ENCODE measurements around the gene GZF1.

GZF1 gene

DNA sequence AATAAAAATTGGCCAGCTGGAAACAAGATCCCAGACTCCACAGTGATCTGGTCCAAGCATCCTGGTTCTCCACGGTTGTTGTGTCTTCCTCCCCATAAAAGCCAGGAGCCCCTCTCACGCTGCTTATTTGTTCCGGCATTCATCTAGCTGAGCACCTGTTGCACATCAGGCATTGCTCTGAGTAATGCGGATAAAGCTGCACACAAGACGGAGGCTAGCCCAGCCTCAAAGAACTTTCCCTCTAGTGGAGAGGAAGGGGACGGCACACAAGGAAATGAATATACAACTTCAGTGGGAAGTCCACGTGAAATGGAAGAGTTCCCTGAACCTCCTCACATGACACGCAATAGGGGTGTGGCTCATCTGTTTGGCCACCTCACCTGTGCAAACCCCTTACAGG lies 41.7 kb upstream of the GZF1 start:
- TF ChIP-seq ZFX (IDR thresholded peaks at IDR 0.05), result no peak
- TF ChIP-seq, protein P1, sequence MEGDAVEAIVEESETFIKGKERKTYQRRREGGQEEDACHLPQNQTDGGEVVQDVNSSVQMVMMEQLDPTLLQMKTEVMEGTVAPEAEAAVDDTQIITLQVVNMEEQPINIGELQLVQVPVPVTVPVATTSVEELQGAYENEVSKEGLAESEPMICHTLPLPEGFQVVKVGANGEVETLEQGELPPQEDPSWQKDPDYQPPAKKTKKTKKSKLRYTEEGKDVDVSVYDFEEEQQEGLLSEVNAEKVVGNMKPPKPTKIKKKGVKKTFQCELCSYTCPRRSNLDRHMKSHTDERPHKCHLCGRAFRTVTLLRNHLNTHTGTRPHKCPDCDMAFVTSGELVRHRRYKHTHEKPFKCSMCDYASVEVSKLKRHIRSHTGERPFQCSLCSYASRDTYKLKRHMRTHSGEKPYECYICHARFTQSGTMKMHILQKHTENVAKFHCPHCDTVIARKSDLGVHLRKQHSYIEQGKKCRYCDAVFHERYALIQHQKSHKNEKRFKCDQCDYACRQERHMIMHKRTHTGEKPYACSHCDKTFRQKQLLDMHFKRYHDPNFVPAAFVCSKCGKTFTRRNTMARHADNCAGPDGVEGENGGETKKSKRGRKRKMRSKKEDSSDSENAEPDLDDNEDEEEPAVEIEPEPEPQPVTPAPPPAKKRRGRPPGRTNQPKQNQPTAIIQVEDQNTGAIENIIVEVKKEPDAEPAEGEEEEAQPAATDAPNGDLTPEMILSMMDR (conservative IDR thresholded peaks at IDR 0.05), result peak; percentile 65
- no peak overlapping the region for H3K27ac ChIP-seq

DNA sequence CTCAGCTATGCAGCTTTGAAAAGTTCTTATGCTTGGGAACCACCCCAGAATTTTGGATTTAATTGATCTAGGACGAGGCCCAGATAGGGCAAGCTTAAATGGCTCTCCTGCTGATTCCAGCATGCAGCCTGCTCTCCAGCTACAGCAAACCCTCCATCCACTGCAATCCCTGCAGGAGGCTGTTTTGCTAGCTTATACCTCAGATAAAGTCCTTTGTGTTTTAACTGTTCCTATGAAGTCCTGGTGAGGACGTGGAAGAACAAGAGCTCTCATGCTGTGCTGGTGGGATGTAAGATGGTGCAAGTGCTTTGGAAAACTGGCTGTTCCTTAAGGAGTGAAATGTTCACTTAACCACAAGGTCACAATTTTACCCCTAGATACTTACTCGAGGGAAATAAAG lies 36.9 kb upstream of the GZF1 start:
- no peak overlapping the region for H3K27ac ChIP-seq
- TF ChIP-seq, protein P1 (conservative IDR thresholded peaks at IDR 0.05), result no peak
- no peak for TF ChIP-seq ZFX (IDR thresholded peaks at IDR 0.05)

DNA sequence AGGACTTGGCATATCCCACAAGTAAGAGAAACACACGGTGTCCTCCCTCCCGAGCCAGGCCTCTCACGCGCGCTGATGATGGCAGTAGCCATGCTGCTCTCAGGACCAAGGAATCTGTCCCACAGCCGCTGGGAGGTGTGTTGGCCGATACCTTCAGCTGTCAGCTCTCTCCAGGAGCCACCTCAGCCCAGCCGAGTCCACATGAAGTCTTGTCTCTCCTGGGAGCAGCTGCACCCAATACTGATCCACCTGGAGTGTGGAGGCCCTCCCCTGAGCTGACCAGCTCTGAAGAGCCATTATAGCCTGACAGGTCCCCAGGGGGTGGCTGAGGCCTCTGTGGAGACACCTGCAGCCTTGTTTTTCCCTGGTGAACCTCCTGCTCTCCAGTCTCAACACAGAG lies 35.2 kb upstream of the GZF1 start:
- TF ChIP-seq, protein P1 (conservative IDR thresholded peaks at IDR 0.05), result no peak
- TF ChIP-seq ZFX (IDR thresholded peaks at IDR 0.05), result no peak
- no peak overlapping the region for H3K27ac ChIP-seq

DNA sequence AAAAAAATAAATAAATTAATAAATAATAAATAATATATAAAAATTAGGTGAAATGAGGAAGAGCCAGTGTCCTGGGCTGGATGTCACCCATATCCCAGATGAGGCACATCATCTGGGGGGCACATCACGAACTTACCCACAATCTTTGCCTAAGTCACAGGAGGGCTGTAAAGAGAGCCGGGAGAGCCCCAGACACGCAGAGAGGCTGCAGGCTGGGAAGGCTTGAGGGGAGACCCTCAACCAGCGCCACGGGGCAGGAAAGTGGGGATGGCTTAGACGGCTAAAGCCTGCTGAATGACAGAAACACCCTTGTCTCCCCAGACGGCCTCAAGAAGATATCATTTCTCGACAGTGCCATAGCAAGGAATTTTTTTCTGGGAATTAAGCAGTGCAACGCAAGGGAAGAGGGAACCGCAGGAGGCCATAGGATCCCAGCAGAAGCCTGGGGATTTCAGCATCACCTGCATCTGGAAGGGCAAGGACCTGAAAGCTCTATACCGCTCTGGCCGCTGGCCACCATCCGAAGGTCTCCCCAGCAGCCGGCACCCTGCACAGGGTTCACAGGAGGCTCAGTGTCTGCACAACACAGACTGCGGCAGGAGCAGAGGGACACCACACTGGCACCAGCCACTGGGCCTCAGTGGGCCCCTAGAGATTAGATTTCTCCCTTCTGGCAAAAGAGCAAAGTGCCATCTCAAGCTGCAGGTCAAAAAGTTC lies 34.2 kb upstream of the GZF1 start:
- H3K27ac ChIP-seq, result no peak overlapping the region
- no peak for TF ChIP-seq ZFX (IDR thresholded peaks at IDR 0.05)
- TF ChIP-seq, protein P1 (conservative IDR thresholded peaks at IDR 0.05), result no peak

DNA sequence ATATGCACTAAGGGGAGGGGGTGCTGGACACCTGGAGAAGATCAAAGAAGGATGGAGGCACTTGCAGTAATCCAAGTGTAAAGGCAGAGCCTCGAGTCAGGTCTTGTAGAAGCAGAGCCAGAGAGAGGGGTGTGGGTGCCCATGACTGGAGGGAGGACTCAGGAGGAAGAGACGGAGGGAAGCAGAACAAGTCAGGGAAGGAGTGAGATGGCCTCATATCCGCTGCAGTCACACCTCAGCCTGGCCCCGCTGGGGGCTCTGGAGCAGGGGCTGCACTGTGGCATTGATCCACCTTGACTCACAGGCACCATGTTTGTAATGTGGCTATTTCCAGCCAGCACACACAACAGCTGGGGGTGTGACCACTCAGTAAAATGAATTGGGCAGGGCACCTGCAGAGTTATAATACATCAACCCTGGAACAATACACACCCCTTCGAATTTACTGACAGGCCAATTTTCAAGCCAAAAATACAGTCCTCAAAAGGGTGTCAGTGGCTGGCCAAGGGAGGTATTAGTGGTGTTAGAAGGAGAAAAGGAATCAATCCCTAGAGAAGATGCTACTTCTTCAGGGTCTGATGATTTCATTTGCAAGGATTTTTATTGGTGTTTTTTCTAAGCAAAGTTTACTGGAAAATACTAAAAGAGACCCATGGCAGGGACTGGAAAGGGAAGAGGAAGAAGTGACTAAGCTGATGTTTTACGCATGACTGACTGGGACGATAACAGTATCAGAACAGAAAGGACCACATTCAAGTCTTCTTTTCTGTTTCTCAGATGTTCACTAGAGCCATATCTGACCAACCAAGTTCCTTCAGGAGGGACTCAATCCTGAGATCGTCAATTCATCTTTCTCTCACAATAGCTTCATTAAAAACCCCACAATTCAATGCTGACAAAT lies 30.3 kb upstream of the GZF1 start:
- H3K27ac ChIP-seq, result no peak overlapping the region
- no peak for TF ChIP-seq ZFX (IDR thresholded peaks at IDR 0.05)
- TF ChIP-seq, protein P1 (conservative IDR thresholded peaks at IDR 0.05), result no peak

DNA sequence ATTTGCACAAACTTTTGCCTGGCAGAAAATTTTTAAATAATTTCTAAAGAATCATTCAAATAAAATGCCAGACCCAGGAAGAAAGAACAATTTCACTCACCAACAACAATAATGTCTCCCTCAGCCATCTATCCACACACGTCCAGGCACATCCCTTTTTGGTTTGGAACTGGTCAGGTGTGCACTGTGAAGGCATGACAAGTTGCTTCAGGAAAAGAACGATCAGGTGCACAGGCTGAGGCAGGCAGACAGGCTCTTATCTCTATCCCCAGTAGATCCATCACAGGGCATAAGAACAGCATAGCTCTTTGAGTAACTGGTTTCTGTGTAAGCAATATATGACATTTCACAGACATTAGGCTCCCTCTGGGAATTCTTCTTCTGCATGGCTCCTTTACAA lies 29.5 kb upstream of the GZF1 start:
- TF ChIP-seq, protein P1 (conservative IDR thresholded peaks at IDR 0.05), result no peak
- TF ChIP-seq ZFX (IDR thresholded peaks at IDR 0.05), result no peak

DNA sequence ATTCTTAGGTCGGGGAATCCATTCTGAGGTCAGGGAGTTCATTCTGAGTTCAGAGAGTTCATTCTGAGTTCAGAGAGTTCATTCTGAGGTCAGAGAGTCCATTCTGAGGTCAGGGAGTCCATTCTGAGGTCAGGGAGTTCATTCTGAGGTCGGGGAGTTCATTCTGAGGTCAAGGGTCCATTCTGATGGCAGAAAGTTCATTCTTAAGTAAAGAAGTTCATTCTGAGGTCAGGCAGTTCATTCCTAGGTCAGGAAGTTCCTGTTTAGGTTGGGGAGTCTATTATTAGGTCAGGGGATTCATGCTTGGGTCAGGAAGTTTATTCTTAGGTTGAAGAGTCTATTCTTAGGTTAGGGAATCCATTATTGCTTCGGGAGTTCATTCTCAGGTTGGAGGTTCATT lies 27.9 kb upstream of the GZF1 start:
- TF ChIP-seq, protein P1 (conservative IDR thresholded peaks at IDR 0.05), result no peak
- no peak for TF ChIP-seq ZFX (IDR thresholded peaks at IDR 0.05)
- no peak overlapping the region for H3K27ac ChIP-seq

More for the DNA sequence above, 29.5 kb upstream of the GZF1 start:
- H3K27ac ChIP-seq, result no peak overlapping the region

All from C4-2B (cell line).